OCI-LY7 (cell line): Measurements from ENCODE around the gene KIRREL3. TPM values are rescaled to one million over a fixed set of nuclear protein-coding genes. Genes with fewer than 3 reads are reported as not detected.

Experiments used
- BruUV-seq: library from RNA; stranded (reverse); fragments of 400-500 nt; replicated peaks from 2 replicates; lab custom pipeline; 2021; lab: Mats Ljungman, UMichigan
- CTCF ChIA-PET: fragments of 300-600 bp; sonication (Branson Sonifier 250); formaldehyde crosslinking; loops from one replicate; lab custom pipeline; 2022; ENCODE audit warnings: antibody characterized with exemption; ENCODE audit not compliant: unreplicated experiment; lab: Charles Lee
- POLR2A ChIA-PET: fragments of 300-600 bp; sonication (Branson Sonifier 250); formaldehyde crosslinking; loops from one replicate; lab custom pipeline; 2022; ENCODE audit warnings: antibody characterized with exemption; lab: Charles Lee
- DNase-seq: peaks from one replicate; pipeline ENCODE4 v3.0.0-alpha.2; 2015; ENCODE audit warnings: low spot score
- H2AFZ ChIP-seq: fragments of 200-600 bp; sonication (generic), shearing (Covaris generic); 2 replicates; pipeline ENCODE4 v1.6.1; 2014; ENCODE audit warnings: mild to moderate bottlenecking, antibody characterized with exemption, low read length, moderate library complexity
- H3K27ac ChIP-seq: fragments of 200-600 bp; sonication (generic); 2 replicates; pipeline ENCODE4 v1.5.1; 2014; ENCODE audit warnings: mixed run types, low read depth, mild to moderate bottlenecking, moderate library complexity, low read length, inconsistent platforms; ENCODE audit not compliant: poor library complexity, severe bottlenecking
- H3K36me3 ChIP-seq: fragments of 200-600 bp; sonication (generic); 2 replicates; pipeline ENCODE4 v1.6.1; 2014; ENCODE audit warnings: mild to moderate bottlenecking, antibody characterized with exemption, low read length, moderate library complexity, mixed read lengths; ENCODE audit not compliant: insufficient read depth
- H3K4me1 ChIP-seq: fragments of 200-600 bp; sonication (generic); 2 replicates; pipeline ENCODE4 v1.5.1; 2014; ENCODE audit warnings: mild to moderate bottlenecking, low read length; ENCODE audit not compliant: insufficient read depth, poor library complexity, severe bottlenecking
- H3K4me2 ChIP-seq: fragments of 200-600 bp; sonication (generic); 2 replicates; pipeline ENCODE4 v1.6.1; 2014; ENCODE audit warnings: mild to moderate bottlenecking, low read length
- H3K4me3 ChIP-seq: fragments of 200-600 bp; sonication (generic); 2 replicates; pipeline ENCODE4 v1.5.1; 2014; ENCODE audit warnings: mild to moderate bottlenecking, low read depth, low read length; ENCODE audit not compliant: poor library complexity, severe bottlenecking
- H3K79me2 ChIP-seq: fragments of 200-600 bp; sonication (generic); 2 replicates; pipeline ENCODE4 v1.6.1; 2016; ENCODE audit warnings: low read depth, mild to moderate bottlenecking, low read length, moderate library complexity, mixed read lengths; ENCODE audit not compliant: insufficient read depth
- H3K9me2 ChIP-seq: fragments of 200-600 bp; sonication (generic); 2 replicates; pipeline ENCODE4 v1.6.1; 2016; ENCODE audit warnings: mild to moderate bottlenecking, low read length, mixed read lengths; ENCODE audit not compliant: insufficient read depth
- H3K9me3 ChIP-seq: fragments of 200-600 bp; sonication (generic); 2 replicates; pipeline ENCODE4 v1.6.1; 2014; ENCODE audit warnings: mild to moderate bottlenecking, mixed run types, low read length, mixed read lengths
- H4K20me1 ChIP-seq: fragments of 200-600 bp; sonication (generic); 2 replicates; pipeline ENCODE4 v1.6.1; 2014; ENCODE audit warnings: mild to moderate bottlenecking, antibody characterized with exemption, low read length, moderate library complexity, mixed read lengths; ENCODE audit not compliant: insufficient read depth
- EZH2phosphoT487 ChIP-seq: fragments of 200-600 bp; sonication (generic); IDR thresholded peaks from 2 replicates; pipeline ENCODE4 v1.6.1; 2018; ENCODE audit warnings: low read depth, borderline replicate concordance, mild to moderate bottlenecking, mixed run types, antibody characterized with exemption, low read length, moderate library complexity, mixed read lengths
- intact Hi-C: fragments of 100-400 bp; cut with micrococcal nuclease; formaldehyde crosslinking; loops from one replicate; pipeline ENCODE4 v1.10.0; 2022; ENCODE audit not compliant: unreplicated experiment
- total RNA-seq, 2 experiments: library from RNA; depleted of rRNA in 1 of 2; stranded (reverse); fragments of >200 nt in 1 of 2; shearing (Covaris generic) in 1 of 2; gene quantifications; 2 replicates each; pipeline ENCODE4 v1.2.3, GENCODE V29; 2014 to 2022
- TF ChIP-seq, protein P1 (sequence below): fragments of 200-600 bp; sonication (generic); conservative IDR thresholded peaks from 2 replicates; pipeline ENCODE4 v1.5.1; 2014; ENCODE audit warnings: mild to moderate bottlenecking, antibody characterized with exemption, low read length, moderate library complexity, mixed read lengths

The KIRREL3 gene
- total RNA-seq, 2 experiments from 2014 or later, result not detected

DNA sequence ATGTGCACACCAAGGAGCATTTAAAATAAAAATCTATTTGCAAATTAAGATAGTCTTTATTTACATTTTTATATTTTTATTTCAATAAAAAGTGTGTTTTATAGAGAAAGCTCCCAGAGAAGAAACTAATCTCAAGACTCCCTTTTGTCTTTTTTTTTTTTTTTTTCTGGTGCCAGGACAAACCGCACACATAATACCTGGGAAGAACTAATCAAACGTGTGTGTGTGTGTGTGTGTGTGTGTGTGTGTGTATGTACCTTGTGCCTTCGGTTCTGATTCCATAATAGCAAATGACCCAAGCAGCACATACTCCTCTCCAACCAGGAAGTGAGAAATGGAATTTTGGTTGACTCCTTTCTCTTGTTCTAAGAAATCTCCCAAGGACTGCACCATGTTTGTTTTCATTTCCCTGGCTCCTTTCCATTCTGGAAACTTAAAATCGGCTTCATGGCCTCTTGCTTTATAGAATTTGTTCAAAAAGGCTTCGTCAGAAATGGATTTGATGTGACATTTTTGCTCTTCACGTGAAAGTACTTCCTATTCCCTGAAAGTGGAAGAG lies 579.8 kb downstream of the KIRREL3 start:
- Histone ChIP-seq H4K20me1 (no peaks in the 10 kb centered on the region), H3K4me2 (peak overlapping the region; percentile 80), H2AFZ (peak overlapping the region; percentile 10; the same call in 1 of the 2 replicates), H3K79me2 (no peaks in the 10 kb centered on the region), H3K36me3 (no peaks in the 10 kb centered on the region; the same call in 1 of the 2 replicates), H3K4me1 (peaks cover 45% of the 10 kb centered on the region), H3K9me2 (no peaks in the 10 kb centered on the region), H3K9me3 (no peaks in the 10 kb centered on the region), H3K4me3 (no peak overlapping the region), H3K27ac (peak overlapping the region; percentile 82)
- BruUV-seq, result no TSS peak
- CTCF ChIA-PET, result interaction anchor here (1.0 kb wide), 1 partner anchor 60 kb away, joined by 3 read pairs; no protein-coding TSS in a partner anchor
- DNase-seq, result no peak
- POLR2A ChIA-PET, result interaction anchor here (0.6 to 2.7 kb wide), 9 partner anchors 10 to 1416 kb away, joined by 3 to 27 read pairs (median 7); partner anchors contain the start of gene ST3GAL4
- intact Hi-C loops, result loop anchor here (2.0 kb wide), 2 partner anchors 66 to 116 kb away; partner anchors contain the start of genes DCPS and ST3GAL4
- TF ChIP-seq EZH2phosphoT487, result no peak
- TF ChIP-seq, protein P1, sequence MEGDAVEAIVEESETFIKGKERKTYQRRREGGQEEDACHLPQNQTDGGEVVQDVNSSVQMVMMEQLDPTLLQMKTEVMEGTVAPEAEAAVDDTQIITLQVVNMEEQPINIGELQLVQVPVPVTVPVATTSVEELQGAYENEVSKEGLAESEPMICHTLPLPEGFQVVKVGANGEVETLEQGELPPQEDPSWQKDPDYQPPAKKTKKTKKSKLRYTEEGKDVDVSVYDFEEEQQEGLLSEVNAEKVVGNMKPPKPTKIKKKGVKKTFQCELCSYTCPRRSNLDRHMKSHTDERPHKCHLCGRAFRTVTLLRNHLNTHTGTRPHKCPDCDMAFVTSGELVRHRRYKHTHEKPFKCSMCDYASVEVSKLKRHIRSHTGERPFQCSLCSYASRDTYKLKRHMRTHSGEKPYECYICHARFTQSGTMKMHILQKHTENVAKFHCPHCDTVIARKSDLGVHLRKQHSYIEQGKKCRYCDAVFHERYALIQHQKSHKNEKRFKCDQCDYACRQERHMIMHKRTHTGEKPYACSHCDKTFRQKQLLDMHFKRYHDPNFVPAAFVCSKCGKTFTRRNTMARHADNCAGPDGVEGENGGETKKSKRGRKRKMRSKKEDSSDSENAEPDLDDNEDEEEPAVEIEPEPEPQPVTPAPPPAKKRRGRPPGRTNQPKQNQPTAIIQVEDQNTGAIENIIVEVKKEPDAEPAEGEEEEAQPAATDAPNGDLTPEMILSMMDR, result no peak

DNA sequence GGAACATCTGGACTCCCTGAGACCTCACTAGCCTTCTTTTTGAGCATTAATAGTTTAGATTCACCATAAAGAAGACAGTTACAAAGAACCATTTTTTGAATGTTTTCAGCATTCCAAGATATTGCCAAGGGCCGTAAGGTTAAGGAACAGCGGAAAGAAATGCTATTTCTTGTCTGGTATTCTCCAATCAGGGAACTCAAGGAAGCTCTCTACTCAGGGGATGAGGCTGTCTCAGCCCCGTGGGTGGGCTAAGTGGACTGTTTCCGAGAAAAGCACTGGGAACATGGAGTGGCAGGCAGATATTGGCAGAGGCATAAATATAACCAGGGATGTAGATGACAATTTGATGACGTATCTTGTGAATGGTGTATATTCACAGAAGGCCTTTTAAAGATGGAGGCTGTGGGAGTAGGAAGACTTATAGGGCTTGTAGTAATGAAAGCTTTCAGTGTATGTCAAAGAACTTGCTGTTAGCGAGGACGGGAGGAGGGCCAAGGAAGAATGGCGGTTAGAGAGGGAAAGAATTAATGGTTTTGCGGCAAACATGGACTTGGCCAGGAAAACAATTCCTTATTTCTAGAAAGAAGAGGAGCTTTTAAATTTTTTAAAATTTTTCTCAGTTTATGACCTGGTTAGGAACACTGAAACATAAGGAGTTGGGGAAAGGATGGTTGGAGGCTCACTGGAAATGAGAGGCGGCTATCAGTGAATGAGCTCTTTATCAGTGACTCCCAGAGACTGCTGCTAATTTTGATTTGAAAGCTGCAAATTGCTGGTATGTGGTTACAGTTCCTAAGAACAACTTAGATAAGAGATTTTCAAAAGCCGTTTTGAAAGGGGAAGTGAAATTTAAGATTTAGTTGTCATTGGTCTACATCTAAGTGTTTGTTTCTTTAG lies 580.5 kb downstream of the KIRREL3 start:
- CTCF ChIA-PET, result interaction anchor here (0.9 to 1.0 kb wide), 2 partner anchors 61 kb away, joined by 3 read pairs; no protein-coding TSS in a partner anchor
- H3K79me2 ChIP-seq, result no peaks in the 10 kb centered on the region
- H3K4me2 ChIP-seq, result peak overlapping the region; percentile 80
- H4K20me1 ChIP-seq, result no peaks in the 10 kb centered on the region
- no peaks in the 10 kb centered on the region; the same call in 1 of the 2 replicates for H3K36me3 ChIP-seq
- peak overlapping the region; percentile 61; the same call in 1 of the 2 replicates for H2AFZ ChIP-seq
- peak overlapping the region; percentile 82 for H3K27ac ChIP-seq
- peak; percentile 81 for DNase-seq
- H3K4me1 ChIP-seq, result peaks cover 45% of the 10 kb centered on the region
- no peaks in the 10 kb centered on the region for H3K9me2 ChIP-seq
- no peak for TF ChIP-seq EZH2phosphoT487
- TF ChIP-seq, protein P1, result no peak
- intact Hi-C loops, result loop anchor here (2.0 kb wide), 2 partner anchors 65 to 115 kb away; partner anchors contain the start of genes DCPS and ST3GAL4
- H3K4me3 ChIP-seq, result peak overlapping the region; percentile 51
- POLR2A ChIA-PET, result interaction anchor here (0.5 to 2.7 kb wide), 12 partner anchors 9 to 1417 kb away, joined by 3 to 27 read pairs (median 4); partner anchors contain the start of gene ST3GAL4
- no peaks in the 10 kb centered on the region for H3K9me3 ChIP-seq
- no TSS peak for BruUV-seq
